ENCODE data around the gene SCYL3.

GRCh38 chr1:169889871-169890270 lies 3.8 kb downstream of the SCYL3 start:
- TF ChIP-seq POLR2A (IDR thresholded peaks at IDR 0.05) (no peak), CTCF (IDR thresholded peaks at IDR 0.05) (no peak), POLR2AphosphoS5 (IDR thresholded peaks at IDR 0.05) (no peak)
